ENCODE results near the gene LAMA3. TPM values are rescaled to one million over a fixed set of nuclear protein-coding genes. Genes with fewer than 3 reads are reported as not detected.
A peak's percentile ranks its signal among the peaks of the same experiment; 100 is the strongest.

The LAMA3 gene
- total and polyA plus RNA-seq, 10 of the 15 experiments (the other 5 are each of a cell fraction or from before 2014, with no cell fraction given): 0.37 to 6.5 (median 5.4) TPM

GRCh38 chr18:23983112-23983511 lies 293.9 kb downstream of the LAMA3 start (continued):
- TF ChIP-seq TBL1XR1 (IDR thresholded peaks at IDR 0.05; ENCODE audit: low read depth, low read length) (no peak), ASH2L (IDR thresholded peaks at IDR 0.05; ENCODE audit: borderline replicate concordance, low read depth) (no peak), YY1 (IDR thresholded peaks at IDR 0.05; ENCODE audit: low read depth, low read length) (no peak)

GRCh38 chr18:23986600-23987359 lies 297.5 kb downstream of the LAMA3 start:
- Histone ChIP-seq H3K79me2 (ENCODE audit: control insufficient read depth, insufficient read depth, low read length) (peaks cover under 1% of the 10 kb centered on the region), H3K9ac (ENCODE audit: control insufficient read depth, insufficient read depth, low read length) (peak overlapping the region; percentile 41; the same call in 1 of the 2 replicates), H3K4me1 (ENCODE audit: control insufficient read depth, insufficient read depth, low read length) (peaks cover 26% of the 10 kb centered on the region), H3K9me3 (replicated peaks; ENCODE audit: control insufficient read depth, insufficient read depth, low read length) (no peaks in the 10 kb centered on the region; the same call in 1 of the 3 replicates), H3K27ac (ENCODE audit: control insufficient read depth, insufficient read depth) (peak overlapping the region; percentile 84), H3K4me3 (peak overlapping the region; percentile 34; the same call in 1 of the 2 replicates), H3K27me3 (replicated peaks in 1 of 2; ENCODE audit: control insufficient read depth in 2 of 2, insufficient read depth in 2 of 2, low read length in 1 of 2) (no peaks in the 10 kb centered on the region), H3K4me2 (ENCODE audit: control insufficient read depth, insufficient read depth) (peak overlapping the region; percentile 53; the same call in 1 of the 2 replicates), H4K20me1 (ENCODE audit: control insufficient read depth, insufficient read depth) (no peaks in the 10 kb centered on the region), H2AFZ (ENCODE audit: control insufficient read depth, low read depth, low read length) (peak overlapping the region; percentile 28), H3K36me3 (ENCODE audit: control insufficient read depth in 2 of 2, insufficient read depth in 2 of 2, low read length in 1 of 2) (no peaks in the 10 kb centered on the region)
- ChIA-PET POLR2A (no interaction called here), SMC1A (ENCODE audit: uncharacterized antibody, unreplicated experiment) (interaction anchor here (0.7 kb wide), 1 partner anchor 11 kb away, joined by 3 read pairs; no protein-coding TSS in a partner anchor), CTCF (interaction anchor here (0.6 to 1.8 kb wide), 4 partner anchors 14 to 506 kb away, joined by 3 to 4 read pairs (median 3); no protein-coding TSS in a partner anchor), RAD21 (ENCODE audit: unreplicated experiment) (interaction anchor here (1.1 kb wide), 1 partner anchor 21 kb away, joined by 3 read pairs; no protein-coding TSS in a partner anchor)
- FAIRE-seq: no peak
- no peak for DNase-seq (ENCODE audit: low read depth, low spot score)
- ATAC-seq: peak; percentile 85
- in situ Hi-C loops (cut with MboI) (no loop called here), intact Hi-C loops (cut with micrococcal nuclease; ENCODE audit: unreplicated experiment) (no loop called here)
- no TSS peak for BruUV-seq (replicated peaks)
- TF ChIP-seq NR2F1 (conservative IDR thresholded peaks at IDR 0.05): no peak
- TF ChIP-seq, protein P1, sequence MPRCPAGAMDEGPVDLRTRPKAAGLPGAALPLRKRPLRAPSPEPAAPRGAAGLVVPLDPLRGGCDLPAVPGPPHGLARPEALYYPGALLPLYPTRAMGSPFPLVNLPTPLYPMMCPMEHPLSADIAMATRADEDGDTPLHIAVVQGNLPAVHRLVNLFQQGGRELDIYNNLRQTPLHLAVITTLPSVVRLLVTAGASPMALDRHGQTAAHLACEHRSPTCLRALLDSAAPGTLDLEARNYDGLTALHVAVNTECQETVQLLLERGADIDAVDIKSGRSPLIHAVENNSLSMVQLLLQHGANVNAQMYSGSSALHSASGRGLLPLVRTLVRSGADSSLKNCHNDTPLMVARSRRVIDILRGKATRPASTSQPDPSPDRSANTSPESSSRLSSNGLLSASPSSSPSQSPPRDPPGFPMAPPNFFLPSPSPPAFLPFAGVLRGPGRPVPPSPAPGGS (IDR thresholded peaks at IDR 0.05; ENCODE audit: borderline replicate concordance, insufficient read depth, low read depth, low read length, poor library complexity, severe bottlenecking): peak; percentile 85
- TF ChIP-seq STAT1 (conservative IDR thresholded peaks at IDR 0.05): no peak
- no peak for TF ChIP-seq ZNF217 (IDR thresholded peaks at IDR 0.05)
- no peak for TF ChIP-seq ATF7 (IDR thresholded peaks at IDR 0.05; ENCODE audit: low read depth)
- no peak for TF ChIP-seq IRF4 (IDR thresholded peaks at IDR 0.05; ENCODE audit: low read depth, low read length)
- no peak for TF ChIP-seq RAD51 (IDR thresholded peaks at IDR 0.05)
- no peak for TF ChIP-seq POLR2AphosphoS2 (IDR thresholded peaks at IDR 0.05; ENCODE audit: low read depth, low read length)
- TF ChIP-seq KAT2A (conservative IDR thresholded peaks at IDR 0.05; ENCODE audit: control insufficient read depth, low read depth, low read length): no peak
- peak; percentile 92 for TF ChIP-seq NFIC (IDR thresholded peaks at IDR 0.05; ENCODE audit: low read depth, low read length)
- peak; percentile 53; the same call in 1 of the 2 replicates for TF ChIP-seq FOXM1 (IDR thresholded peaks at IDR 0.05; ENCODE audit: low read depth, low read length)
- peak; percentile 44 for TF ChIP-seq ATF2 (IDR thresholded peaks at IDR 0.05; ENCODE audit: low read length)
- TF ChIP-seq BHLHE40 (IDR thresholded peaks at IDR 0.05; ENCODE audit: borderline replicate concordance in 1 of 2, low read depth in 2 of 2, low read length in 1 of 2): no peak
- TF ChIP-seq SMARCA5 (IDR thresholded peaks at IDR 0.05): no peak
- TF ChIP-seq IRF3 (IDR thresholded peaks at IDR 0.05): no peak
- no peak for TF ChIP-seq NFYB (IDR thresholded peaks at IDR 0.05; ENCODE audit: insufficient read depth, low read depth, low read length)
- TF ChIP-seq PAX8 (IDR thresholded peaks at IDR 0.05): no peak
- 0 out of 2 replicates have a peak, but pooled peaks have one; percentile 15 for TF ChIP-seq CBFB (IDR thresholded peaks at IDR 0.05; ENCODE audit: low read depth)

Measured in GM12878 (cell line).